ENCODE results near the gene EIF4H.
A peak's percentile ranks its signal among the peaks of the same experiment; 100 is the strongest.
"Not testable (repeated sequence)": the region's sequence is repeated elsewhere in the genome, so short reads cannot be mapped to it uniquely, and the experiment has no call there.

EIF4H gene

DNA sequence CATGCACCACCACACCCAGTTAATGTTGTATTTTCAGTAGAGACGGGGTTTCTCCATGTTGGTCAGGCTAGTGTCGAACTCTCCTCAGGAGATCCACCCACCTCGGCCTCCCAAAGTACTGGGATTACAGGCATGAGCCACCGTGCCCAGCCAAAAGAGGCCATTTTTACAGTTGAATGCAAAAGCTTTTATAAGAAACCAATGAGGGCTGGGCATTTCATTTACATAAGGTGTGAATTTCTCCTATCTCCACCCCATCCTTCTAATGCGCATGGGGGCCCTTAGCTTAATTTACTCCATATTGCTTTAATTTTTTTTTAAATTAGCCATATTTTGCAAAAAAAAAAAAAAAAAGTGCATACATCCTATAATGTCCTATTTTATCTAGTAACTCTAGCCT, 25.1 kb upstream of the EIF4H start:
- TF ChIP-seq TAF1 (IDR thresholded peaks at IDR 0.05; ENCODE audit: borderline replicate concordance, low read depth, low read length) (no peak), POLR2AphosphoS5 (IDR thresholded peaks at IDR 0.05; ENCODE audit: low read depth, low read length) (no peak), POLR2A (IDR thresholded peaks at IDR 0.05; ENCODE audit: low read depth, low read length) (no peak)
- DNase-seq (ENCODE audit: insufficient read length) = no peak
- FAIRE-seq = no peak

DNA sequence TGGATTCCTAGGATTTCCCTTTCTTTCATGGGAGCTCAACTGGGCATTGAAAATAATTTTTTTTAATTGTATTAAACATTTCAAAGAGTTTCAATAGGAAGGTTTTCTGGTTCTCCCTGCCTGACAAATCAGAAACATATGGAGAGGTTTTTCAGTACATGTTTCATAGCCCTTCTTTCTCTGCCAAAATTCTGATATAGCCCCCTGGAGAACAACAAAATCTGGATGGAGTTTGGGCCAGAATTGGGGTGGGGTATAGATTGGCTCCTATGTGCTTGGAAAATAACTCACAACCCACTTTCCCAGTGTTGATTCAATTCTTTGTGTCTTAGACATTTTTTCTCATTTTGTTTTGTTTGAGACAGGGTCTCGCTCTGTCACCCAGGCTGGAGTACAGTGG, 24.6 kb upstream of the EIF4H start:
- TF ChIP-seq POLR2AphosphoS5 (IDR thresholded peaks at IDR 0.05; ENCODE audit: low read depth, low read length) (no peak), POLR2A (IDR thresholded peaks at IDR 0.05; ENCODE audit: low read depth, low read length) (no peak), TAF1 (IDR thresholded peaks at IDR 0.05; ENCODE audit: borderline replicate concordance, low read depth, low read length) (no peak)
- FAIRE-seq = no peak

DNA sequence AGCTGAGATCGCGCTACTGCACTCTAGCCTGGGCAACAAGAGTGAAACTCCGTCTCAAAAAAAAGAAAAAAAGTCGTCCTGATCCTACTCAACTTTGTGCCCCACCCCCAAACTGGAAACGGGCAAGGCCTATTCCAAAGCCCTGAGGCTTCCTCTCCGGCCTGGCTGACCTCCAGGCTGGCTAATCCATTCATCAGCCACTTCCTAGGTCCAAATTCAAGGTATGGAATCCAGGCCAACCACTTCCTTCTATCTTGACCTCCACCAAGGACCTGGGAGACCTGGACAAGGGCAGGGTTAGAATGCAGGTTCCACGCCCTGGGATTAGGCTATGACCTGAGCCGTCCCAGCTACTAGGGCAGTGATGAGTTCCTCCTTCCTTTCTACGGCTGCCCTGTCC, 20.4 kb upstream of the EIF4H start:
- no peak for DNase-seq (ENCODE audit: insufficient read length)
- FAIRE-seq = no peak
- no peak for TF ChIP-seq TAF1 (IDR thresholded peaks at IDR 0.05; ENCODE audit: borderline replicate concordance, low read depth, low read length)
- TF ChIP-seq POLR2AphosphoS5 (IDR thresholded peaks at IDR 0.05; ENCODE audit: low read depth, low read length) = no peak
- TF ChIP-seq POLR2A (IDR thresholded peaks at IDR 0.05; ENCODE audit: low read depth, low read length) = no peak

More for the DNA sequence above, 24.6 kb upstream of the EIF4H start:
- DNase-seq (ENCODE audit: insufficient read length) = no peak

DNA sequence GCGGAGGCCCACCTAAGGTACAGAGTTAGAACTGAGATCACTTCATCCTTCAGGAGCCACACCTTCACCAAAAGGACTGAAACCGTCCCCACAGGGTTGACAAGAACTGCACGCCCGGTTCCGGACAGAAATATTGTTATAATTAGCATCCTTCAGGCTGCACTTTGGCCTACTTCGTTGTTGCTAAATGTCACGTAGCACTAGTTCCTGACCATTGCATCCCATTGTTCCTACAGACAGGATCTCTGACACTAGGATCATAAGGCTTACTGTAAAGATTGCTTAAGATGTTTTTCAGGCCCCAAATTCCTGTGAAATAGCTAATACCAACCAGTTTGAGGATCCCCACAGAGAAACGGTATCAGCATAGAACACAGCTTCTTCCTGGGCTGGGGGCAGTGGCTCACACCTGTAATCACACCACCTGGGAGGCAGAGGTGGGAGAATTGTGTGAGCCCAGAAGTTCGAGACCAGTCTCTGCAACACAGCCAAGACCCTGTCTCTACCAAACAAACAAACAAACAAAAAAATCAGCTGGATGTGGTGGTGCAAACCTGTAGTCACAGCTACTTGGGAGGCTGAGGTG, 18.3 kb upstream of the EIF4H start:
- no peak for TF ChIP-seq POLR2A (IDR thresholded peaks at IDR 0.05; ENCODE audit: low read depth, low read length)
- TF ChIP-seq TAF1 (IDR thresholded peaks at IDR 0.05; ENCODE audit: borderline replicate concordance, low read depth, low read length) = no peak
- no peak for TF ChIP-seq POLR2AphosphoS5 (IDR thresholded peaks at IDR 0.05; ENCODE audit: low read depth, low read length)
- no peak for DNase-seq (ENCODE audit: insufficient read length)
- no peak for FAIRE-seq

DNA sequence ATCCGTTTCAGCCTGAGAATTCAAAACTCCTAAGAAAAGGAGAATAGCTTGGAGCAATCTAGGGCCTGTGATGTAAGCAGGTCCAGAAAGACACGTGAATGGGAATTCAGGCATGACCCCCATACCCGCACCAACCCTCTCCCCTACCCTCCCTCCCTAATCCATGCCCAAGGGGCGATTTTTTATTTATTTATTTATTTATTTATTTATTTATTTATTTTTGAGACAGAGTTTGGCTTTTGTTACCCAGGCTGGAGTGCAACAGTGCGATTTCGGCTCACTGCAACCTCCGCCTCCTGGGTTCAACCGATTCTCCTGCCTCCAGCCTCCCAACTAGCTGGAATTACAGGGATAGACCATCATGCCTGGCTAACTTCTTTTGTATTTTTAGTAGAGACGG, 16.6 kb upstream of the EIF4H start:
- TF ChIP-seq POLR2AphosphoS5 (IDR thresholded peaks at IDR 0.05; ENCODE audit: low read depth, low read length) = no peak
- TF ChIP-seq TAF1 (IDR thresholded peaks at IDR 0.05; ENCODE audit: borderline replicate concordance, low read depth, low read length) = no peak
- no peak for TF ChIP-seq POLR2A (IDR thresholded peaks at IDR 0.05; ENCODE audit: low read depth, low read length)
- FAIRE-seq (no peak), DNase-seq (ENCODE audit: insufficient read length) (no peak)

DNA sequence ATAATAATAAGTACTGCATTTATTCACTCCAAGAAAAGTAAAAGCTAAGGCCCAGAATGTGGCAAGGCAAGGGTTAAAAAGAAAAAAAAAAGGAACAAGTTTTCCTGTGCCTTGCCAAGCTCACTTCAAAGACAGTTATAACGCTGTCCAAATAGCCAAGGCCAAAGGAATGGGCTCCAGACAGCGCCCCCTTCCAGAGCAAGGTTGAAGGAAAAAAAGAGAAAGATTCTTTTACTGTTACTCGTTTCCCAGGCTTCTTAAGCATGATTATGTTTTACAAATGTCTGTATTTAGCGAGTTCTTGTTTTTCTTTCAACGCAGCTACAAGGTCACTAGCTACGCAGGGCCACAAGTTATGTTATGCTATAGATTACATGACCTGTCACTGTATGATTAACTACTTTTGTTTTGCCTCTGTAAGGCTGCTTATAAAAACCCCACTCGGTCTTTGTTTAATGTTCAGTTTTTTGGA, 9.1 kb upstream of the EIF4H start:
- TF ChIP-seq POLR2AphosphoS5 (IDR thresholded peaks at IDR 0.05; ENCODE audit: low read depth, low read length) (no peak), POLR2A (IDR thresholded peaks at IDR 0.05; ENCODE audit: low read depth, low read length) (no peak), TAF1 (IDR thresholded peaks at IDR 0.05; ENCODE audit: borderline replicate concordance, low read depth, low read length) (no peak)
- FAIRE-seq (no peak), DNase-seq (ENCODE audit: insufficient read length) (no peak)

DNA sequence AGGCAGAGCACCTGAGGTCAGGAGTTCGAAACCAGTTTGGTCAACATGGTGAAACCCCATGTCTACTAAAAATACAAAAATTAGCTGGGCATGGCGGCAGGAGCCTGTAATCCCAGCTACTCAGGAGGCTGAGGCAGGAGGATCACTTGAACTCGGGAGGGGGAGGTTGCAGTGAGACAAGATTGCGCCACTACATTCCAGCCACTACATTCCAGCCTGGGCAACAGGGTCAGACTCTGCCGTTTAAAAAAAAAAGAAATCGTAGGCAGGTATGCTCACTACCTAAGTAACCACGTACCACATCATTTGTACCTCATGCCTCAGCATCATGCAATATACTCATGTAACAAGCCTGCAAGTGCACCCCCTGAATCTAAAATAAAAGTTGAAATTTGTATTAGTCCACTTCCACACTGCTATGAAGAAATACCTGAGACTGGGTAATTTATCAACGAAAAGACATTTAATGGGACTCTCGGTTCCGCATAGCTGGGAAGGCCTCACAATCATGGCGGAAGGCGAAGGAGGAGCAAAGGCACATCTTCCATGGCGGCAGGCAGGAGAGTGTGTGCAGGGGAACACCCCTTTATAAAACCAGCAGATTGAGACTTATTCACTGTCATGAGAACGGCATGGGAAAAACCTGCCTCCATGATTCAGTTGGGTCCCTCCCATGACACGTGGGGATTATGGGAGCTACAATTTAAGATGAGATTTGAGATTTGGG, 8.1 kb upstream of the EIF4H start:
- FAIRE-seq (no peak), DNase-seq (ENCODE audit: insufficient read length) (no peak)
- TF ChIP-seq POLR2AphosphoS5 (IDR thresholded peaks at IDR 0.05; ENCODE audit: low read depth, low read length) (no peak), TAF1 (IDR thresholded peaks at IDR 0.05; ENCODE audit: borderline replicate concordance, low read depth, low read length) (no peak), POLR2A (IDR thresholded peaks at IDR 0.05; ENCODE audit: low read depth, low read length) (no peak)

DNA sequence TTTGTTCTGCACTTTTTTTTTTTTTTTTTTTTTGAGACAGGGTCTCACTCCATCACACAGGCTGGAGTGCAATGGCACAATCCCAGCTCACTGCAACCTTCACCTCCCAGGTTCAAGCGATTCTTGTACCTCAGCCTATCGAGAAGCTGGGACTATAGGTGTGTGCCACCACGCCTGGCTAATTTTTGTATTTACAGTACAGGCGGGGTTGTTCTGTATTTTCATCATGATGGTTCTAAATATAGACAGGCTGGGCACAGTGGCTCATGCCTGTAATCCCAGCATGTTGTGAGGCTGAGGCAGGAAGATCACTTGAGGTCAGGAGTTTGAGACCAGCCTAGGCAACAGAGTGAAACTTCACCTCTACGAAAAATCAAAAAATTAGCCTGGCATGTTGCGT, 6.8 kb upstream of the EIF4H start:
- DNase-seq (ENCODE audit: insufficient read length); FAIRE-seq: not testable (repeated sequence)

DNA sequence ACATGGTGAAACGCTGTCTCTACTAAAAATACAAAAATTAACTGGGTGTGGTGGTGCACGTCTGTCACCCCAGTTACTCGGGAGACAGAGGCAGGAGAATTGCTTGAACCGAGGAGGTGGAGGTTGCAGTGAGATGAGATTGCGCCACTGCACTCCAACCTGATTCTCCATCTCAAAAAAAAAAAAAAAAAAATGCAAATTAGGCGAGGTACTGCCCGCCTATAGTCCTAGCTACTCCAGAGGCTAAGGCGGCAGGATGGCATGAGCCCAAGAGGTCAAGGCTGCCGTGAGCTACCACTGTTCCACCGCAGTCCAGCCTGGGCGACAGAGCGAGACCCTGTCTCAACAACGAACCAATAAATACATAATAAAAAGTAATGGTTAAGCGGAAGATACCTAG, 1.1 kb upstream of the EIF4H start:
- no peak for DNase-seq (ENCODE audit: insufficient read length)
- TF ChIP-seq POLR2AphosphoS5 (IDR thresholded peaks at IDR 0.05; ENCODE audit: low read depth, low read length) (no peak), TAF1 (IDR thresholded peaks at IDR 0.05; ENCODE audit: borderline replicate concordance, low read depth, low read length) (no peak), POLR2A (IDR thresholded peaks at IDR 0.05; ENCODE audit: low read depth, low read length) (no peak)
- no peak for FAIRE-seq

DNA sequence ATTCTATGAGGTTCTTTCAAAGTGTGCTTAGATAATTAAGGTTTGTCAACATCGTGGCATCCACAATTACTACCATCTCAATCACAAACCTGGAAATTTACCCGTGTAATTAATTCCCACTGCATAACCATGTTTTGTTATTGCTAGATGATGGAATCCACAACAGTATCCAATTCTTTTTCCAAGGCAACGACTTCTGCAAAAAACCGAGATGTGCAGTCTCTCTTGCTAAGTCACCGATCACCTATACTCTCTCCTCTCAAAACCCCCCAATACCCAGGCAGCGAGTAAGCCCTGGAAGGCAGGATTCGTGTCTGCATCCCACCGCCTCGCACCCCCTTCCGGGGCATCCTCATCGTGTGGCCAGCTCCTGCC, 678 bp upstream of the EIF4H start:
- no peak for TF ChIP-seq POLR2A (IDR thresholded peaks at IDR 0.05; ENCODE audit: low read depth, low read length)
- TF ChIP-seq POLR2AphosphoS5 (IDR thresholded peaks at IDR 0.05; ENCODE audit: low read depth, low read length) = no peak
- no peak for TF ChIP-seq TAF1 (IDR thresholded peaks at IDR 0.05; ENCODE audit: borderline replicate concordance, low read depth, low read length)
- DNase-seq (ENCODE audit: insufficient read length) (no peak), FAIRE-seq (no peak)

DNA sequence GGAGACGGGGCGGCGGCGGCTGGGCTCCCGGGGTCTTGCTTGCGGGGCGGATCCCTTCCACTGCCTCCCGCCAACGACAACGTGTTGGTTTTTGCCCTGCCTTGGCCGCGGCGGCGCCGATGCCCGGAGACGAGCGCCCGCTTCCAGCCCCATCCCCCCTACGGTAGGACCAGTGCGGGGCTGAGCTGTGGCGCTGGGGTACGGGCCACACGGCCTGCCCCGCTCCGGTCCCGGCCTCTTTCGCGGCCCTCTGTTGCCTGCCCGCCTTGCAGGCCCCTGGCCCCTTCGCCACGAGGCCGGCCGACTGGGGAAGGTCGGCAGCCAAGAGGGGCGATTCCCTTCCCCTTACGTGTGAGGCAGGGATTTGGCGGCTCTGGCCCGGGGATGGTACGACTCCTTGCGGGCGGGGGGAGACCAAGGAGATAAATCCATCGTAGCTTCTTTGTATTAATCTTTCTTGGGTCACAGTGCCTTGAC, 488 bp downstream of the EIF4H start:
- DNase-seq (ENCODE audit: insufficient read length) (peak; percentile 32), FAIRE-seq (no peak)
- no peak; the same call in 1 of the 2 replicates for TF ChIP-seq POLR2AphosphoS5 (IDR thresholded peaks at IDR 0.05; ENCODE audit: low read depth, low read length)
- no peak for TF ChIP-seq TAF1 (IDR thresholded peaks at IDR 0.05; ENCODE audit: borderline replicate concordance, low read depth, low read length)
- TF ChIP-seq POLR2A (IDR thresholded peaks at IDR 0.05; ENCODE audit: low read depth, low read length) = no peak

DNA sequence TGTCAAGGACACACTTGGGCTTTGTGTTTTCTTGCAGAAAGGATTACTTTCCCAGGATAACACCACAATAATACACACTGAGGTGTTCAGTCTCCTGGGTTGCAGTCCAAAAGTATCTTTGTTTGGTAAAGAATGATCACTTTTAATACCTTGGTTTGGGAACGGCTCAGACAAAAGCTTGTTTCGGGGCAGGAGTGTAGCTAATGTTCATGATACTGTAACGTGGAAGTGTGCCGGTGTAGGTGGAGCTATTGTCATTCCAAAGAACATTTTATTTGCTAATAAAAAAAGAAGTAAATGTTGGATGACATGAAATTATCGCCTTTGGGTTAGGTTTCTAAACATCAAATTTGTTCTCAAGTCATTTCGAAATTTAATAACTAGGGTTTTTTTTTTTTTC, 1.2 kb downstream of the EIF4H start:
- no peak for FAIRE-seq
- no peak for DNase-seq (ENCODE audit: insufficient read length)
- no peak for TF ChIP-seq POLR2A (IDR thresholded peaks at IDR 0.05; ENCODE audit: low read depth, low read length)
- no peak for TF ChIP-seq TAF1 (IDR thresholded peaks at IDR 0.05; ENCODE audit: borderline replicate concordance, low read depth, low read length)
- no peak for TF ChIP-seq POLR2AphosphoS5 (IDR thresholded peaks at IDR 0.05; ENCODE audit: low read depth, low read length)

Measured in GM12892 (cell line).